Muscle of back (tissue), 3 donors: ENCODE results near the gene MTCL3.

Experiments used
- DNase-seq, 3 donors: peaks; one replicate each; pipeline versions ENCODE4 v3.0.0 to v3.0.0-alpha.2; 2013

MTCL3 gene

GRCh38 chr6:127468936-127469335, 50.2 kb downstream of the MTCL3 start:
- no peak for DNase-seq

DNA sequence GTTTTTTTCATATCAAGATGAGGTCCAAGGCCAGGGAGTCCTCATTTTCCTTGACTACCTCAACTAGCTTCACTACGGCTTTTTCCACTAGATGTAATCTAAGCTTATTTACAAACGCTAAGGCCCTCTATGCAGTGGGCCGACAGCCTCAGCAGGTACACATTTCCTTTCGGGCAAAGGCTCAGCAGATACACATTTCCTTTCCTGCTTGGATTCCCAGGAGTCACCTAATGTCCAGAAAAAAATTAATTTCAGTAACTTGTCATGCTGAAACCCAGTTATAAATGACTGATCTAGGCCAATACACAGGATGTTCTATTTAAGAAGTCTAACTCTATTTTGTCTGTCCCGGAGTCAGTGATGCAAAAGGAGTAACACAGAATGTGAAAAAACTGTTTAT, 52.7 kb downstream of the MTCL3 start:
- no peak for DNase-seq

GRCh38 chr6:127464881-127465459, 54.2 kb downstream of the MTCL3 start:
- peak; percentile 73 to 88 (median 73) for DNase-seq

DNA sequence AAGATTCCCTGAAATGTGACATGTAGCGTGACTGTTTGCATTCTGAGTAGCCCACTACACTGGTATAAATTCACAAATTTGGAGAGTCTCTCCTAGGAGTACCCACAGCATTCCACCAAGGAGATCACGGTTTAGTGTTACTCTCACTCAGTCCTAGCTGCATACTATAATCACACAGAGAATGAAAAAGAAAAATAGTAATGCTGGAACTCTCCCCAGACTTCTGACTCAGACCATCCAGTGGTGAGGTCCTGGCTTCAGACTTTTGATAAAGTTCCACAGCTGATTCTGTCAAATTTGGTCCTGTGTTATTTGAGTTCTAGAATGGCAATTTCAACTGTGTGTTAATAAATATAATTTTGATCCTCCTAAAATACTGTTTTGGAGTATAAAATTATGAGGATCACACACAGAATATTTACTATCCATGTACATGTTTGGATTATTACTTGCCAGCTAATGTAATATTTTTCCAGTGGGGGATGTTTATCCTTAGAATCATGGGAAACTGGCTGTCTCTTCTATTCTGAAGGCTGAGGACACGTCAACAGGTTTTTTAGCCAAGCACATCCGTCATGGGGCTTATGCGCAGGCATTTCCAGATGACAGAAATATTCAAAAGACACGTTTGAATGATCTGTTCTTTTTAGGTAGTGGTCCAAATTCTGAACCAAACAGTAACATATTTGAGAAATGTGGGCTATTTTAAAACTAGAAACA, 54.8 kb downstream of the MTCL3 start:
- DNase-seq: peak; percentile 83 to 90 (median 86)

- no peak for DNase-seq
Measured at GRCh38 chr6:127463056-127463455, 56.1 kb downstream of the MTCL3 start.

- peak; percentile 32 to 57 (median 38) for DNase-seq
Measured at GRCh38 chr6:127462376-127462775, 56.8 kb downstream of the MTCL3 start.

GRCh38 chr6:127460465-127460864, 58.7 kb downstream of the MTCL3 start:
- no peak for DNase-seq

GRCh38 chr6:127459231-127459641, 59.9 kb downstream of the MTCL3 start, which contains the start of gene KIAA0408:
Gene KIAA0408 (minus strand): TSS chr6:127459389. CDS start chr6:127453981, 5,408 bp downstream.
- DNase-seq: peak; percentile 92 to 95 (median 92)

DNA sequence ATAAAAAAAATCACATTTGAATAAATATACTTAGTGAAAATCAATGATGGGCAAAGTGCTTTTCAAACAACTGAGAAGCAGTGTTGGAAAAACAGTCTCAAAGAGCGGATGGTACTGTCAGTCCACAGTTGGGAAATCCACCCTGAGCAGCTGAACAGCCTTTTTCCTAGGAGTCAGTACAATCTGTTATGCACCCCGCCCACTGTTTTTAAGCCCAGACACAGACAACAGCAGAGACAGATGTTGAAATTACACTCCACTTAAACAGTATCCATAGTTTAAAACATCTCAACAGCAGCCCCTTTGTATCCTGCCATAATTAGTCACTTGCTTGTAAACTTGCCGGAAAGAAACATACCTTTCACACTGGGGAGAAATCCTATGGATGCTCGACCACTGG, 60.3 kb downstream of the MTCL3 start:
- peak; percentile 66 to 89 (median 71) for DNase-seq

DNA sequence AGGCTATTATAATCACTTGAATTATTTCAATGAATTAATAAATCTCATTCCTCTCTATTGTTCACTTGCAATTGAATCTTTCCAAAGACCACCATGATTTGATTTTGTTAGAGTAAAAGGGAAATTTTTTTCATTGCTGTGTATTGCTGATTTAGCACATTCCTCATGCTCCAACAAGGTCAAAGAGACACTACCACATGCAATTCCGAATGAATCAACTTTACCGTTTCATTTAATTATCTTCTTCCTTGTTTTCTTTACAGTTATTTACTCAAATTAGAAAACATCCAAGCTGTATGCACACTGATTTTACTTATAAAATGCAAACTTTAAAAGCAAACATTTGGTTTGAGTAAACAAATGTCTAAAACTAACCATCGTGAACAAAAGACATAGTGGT, 60.9 kb downstream of the MTCL3 start:
- peak in 1 of 3 donors; percentile 59 for DNase-seq

- DNase-seq: peak; percentile 44 to 84 (median 64)
Measured at GRCh38 chr6:127457456-127458064, 61.6 kb downstream of the MTCL3 start.

DNA sequence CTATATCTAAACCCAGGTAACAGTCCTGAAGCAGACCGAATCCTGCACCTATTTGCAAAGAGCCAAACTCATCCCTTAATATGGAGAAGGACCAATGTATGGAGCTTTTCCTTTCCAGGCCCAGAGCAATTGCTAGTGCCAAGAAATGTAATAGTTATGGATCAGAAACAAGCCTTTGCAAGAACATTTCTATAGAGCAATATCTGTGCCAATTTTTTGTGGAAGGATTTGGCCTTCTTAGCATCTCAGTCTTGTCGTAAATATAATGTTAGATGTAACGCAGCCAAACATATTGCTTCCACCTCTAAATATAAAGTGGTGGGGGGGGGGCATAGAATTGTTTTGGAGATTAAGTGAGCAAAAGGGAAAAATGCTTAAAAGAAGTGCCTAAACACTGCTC, 62.7 kb downstream of the MTCL3 start:
- DNase-seq: peak; percentile 68 to 92 (median 72)

DNA sequence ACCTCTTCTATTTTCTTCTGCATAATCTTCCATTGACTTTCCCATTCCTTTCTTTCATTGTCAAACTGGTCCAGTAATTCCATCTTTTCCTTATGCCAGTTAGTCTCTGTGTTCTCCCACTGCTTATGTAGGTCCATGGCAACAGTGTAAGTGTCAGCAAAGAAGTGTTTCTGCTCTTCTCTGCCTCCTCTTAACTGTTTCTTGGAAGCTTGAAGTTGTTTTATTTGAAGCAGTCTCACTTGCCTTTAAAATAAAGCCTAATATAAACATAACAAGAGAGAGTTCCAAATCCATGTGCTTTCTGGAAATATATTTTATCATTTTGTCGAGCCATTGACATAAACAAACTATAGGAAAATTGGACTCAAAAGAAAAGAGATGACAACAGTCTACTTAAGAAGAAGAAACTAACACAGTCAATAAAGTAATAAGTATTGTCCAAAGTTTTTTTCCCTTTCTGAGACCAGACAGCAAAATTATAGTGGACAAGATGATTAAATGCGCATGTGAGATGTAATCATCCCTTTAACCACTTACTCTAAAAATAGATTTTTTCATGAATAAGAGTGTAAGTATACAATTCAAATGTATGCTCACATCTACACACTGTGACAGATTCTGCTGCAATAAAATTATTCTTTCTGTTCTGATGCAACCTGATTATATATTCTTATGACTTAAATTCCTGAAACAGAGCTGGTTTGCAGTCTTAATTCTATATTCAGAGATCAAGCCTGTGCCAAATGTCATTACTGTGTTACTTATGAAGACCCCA, 65.1 kb downstream of the MTCL3 start:
- DNase-seq: peak in 1 of 3 donors; percentile 52

- no peak for DNase-seq
Measured at GRCh38 chr6:127452803-127453202, 66.3 kb downstream of the MTCL3 start.

DNA sequence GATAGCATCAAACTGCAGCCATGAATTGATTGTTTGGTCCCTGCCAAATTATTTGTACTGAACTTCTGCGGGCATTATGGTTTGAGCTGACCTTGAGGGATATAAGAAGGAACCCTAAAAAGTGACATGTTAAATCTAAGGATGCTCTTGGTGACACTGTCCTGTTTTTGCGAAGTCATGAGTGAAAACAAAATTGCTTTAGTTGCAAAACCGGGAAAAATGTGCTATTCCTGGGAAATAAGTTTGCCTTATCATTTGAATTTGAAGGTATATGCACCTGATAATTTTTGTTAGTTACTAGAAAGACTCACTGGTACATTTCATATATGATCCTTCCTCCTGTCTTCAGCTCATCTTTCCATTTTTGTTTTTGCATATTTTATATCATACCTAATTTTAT, 67.7 kb downstream of the MTCL3 start:
- no peak for DNase-seq

DNA sequence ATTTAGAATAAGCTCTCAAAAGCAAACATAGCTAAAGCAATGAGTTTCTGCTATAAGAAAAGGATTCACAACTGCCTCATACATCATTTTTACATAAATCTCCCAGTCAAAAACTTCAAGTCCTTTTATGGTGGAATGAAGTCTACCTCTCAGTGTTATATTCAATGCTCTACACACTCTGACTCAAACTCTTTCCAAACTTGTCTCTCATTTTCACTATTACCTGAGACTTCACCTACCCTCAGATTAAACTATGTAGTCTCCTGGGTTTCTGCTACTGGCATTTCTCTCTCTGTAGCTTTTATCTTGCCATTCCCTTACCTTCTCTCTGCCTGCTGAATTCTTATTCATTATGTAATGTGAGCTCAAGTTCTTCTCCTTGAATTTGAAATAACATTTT, 71.4 kb downstream of the MTCL3 start:
- DNase-seq: no peak

DNA sequence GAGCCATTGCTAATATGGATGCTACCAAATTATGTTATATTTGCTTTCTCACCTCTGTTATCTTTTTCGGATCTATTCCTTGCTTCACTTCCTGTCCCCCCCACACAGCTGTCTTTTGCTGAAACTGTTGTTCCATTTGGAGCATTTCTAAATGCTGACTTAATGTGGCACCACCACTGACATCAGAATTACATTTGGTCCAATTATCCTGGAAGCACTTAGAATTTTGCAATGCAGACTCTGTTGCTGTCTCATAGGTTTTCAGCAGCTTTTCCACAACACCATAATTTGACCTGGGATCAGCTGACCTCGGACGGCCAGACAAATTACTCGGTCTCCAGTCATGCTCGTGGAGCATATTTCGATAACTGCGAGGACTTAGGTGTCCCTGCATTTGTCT, 72.8 kb downstream of the MTCL3 start:
- peak in 1 of 3 donors; percentile 3 for DNase-seq

DNA sequence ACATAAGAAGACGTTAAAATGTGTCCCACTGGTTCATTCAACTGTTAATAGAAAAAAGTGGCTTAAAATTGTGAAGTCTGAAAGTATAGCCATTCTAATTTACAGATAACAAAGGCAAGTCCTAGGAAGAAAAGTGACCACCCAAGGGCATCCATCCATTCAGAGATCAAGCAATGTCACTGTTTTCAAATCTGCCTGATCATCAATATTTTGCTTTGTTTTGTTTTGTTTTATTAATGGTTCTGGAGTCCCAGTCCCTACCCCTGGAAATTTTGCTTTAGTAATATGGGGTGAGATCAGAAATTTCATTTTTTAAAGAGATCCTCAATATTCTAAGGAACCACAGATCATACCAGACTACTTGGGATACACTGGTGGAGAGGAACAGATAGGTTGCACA, 77.3 kb downstream of the MTCL3 start:
- DNase-seq: no peak

DNA sequence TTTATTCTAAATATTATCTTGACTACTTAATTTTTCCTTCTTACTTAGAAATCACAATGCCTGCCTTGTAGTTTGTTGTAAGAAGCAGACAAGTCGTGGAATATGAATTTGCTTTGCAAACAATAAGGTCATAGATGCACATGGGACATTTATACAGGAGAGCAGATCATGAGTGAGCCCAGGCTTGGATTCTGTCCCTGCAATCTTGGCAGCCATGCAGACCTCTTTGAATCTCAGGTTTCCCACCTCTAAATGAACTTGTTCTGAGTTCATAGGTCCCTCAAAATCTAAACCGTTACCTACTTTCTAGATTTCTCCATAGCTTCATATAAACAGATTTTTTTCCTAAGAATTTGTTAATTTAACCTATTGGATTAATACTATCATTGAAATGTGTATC, 79.4 kb downstream of the MTCL3 start:
- peak in 1 of 3 donors; percentile 36 for DNase-seq

DNA sequence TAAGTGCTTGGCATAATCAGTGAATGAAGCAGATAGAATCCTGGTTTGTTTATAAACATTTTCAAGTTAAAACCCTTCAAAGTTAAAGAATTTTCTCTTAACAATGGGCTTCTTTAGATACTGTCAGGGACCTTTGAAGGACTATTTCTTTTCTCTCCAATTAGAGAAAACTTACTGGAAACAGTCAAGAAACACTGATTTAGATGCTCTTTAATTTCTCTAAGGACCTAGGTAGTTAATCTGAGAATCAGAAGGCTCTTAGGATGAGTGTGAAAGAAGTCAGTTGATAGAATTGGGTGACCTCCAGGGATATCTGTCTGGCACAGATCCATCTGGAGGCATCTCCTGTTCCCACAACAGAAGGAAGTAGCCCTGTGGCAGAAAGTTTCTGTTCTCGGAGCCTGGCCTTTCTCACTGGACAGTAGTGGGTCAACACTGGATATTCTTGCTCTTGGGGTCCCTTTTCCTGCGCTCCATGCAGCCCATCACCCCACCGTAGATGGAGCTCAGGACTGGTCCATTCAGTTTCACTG, 82.5 kb downstream of the MTCL3 start:
- DNase-seq: no peak

DNA sequence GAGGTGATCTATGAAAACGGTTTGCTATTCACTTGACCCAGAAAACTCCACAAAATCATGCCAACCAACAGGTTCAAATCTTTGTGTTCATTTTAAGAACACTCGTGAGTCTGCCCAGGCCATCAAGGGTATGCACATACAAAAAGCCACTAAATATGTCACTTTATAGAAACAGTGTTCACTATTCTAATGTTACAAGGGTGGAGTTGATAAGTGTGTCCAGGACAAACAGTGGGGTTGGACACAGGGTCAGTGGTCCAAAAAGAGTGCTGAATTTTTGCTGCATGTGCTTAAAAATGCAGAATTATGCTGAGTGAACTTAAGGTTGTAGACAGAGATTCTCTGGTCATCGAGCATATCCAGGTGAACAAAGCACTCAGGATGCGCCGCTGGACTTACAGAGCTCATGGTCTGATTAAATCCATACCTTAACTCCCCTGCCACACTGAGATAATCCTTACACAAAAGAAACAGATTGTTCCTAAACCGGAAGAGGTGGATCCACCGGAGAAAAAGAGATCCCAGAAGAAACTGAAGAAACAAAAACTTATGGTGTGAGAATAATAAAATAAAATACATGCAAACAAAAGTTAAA, 83.4 kb downstream of the MTCL3 start:
- DNase-seq: no peak

GRCh38 chr6:127434651-127435050, 84.5 kb downstream of the MTCL3 start:
- DNase-seq: no peak
